SK-N-SH treated with all-trans-retinoic acid at 6 μM for 48 hours (cell line): Measurements from ENCODE around the gene PSMB10.

Source experiments
- ATAC-seq: fragments of 200-7000 bp; cut with Tn5 transposase; 3 replicates; pipeline ENCODE4 v1.9.1; 2020; ENCODE audit warnings: mild to moderate bottlenecking, moderate library complexity
- ARNTL ChIP-seq: fragments of 450-650 bp; formaldehyde crosslinking; IDR thresholded peaks from 2 replicates; pipeline ENCODE4 v1.5.0; 2020; ENCODE audit warnings: low read depth, mild to moderate bottlenecking, moderate library complexity, borderline replicate concordance
- BACH2 ChIP-seq: fragments of 250-450 bp; sonication (Bioruptor Pico); IDR thresholded peaks from 2 replicates; pipeline ENCODE4 v1.9.0; 2021; ENCODE audit warnings: mild to moderate bottlenecking, borderline replicate concordance
- CREB5 ChIP-seq: fragments of 250-450 bp; sonication (Bioruptor Pico); IDR thresholded peaks from 2 replicates; pipeline ENCODE4 v1.5.1; 2020; ENCODE audit warnings: low read depth, mild to moderate bottlenecking, moderate library complexity
- CSDC2 ChIP-seq: fragments of 250-450 bp; sonication (Bioruptor Pico); IDR thresholded peaks from 2 replicates; pipeline ENCODE4 v1.5.0; 2020; ENCODE audit warnings: mild to moderate bottlenecking, moderate library complexity
- CSRNP3 ChIP-seq: fragments of 250-450 bp; sonication (Bioruptor Pico); IDR thresholded peaks from 2 replicates; pipeline ENCODE4 v1.5.1; 2021; ENCODE audit warnings: mild to moderate bottlenecking, moderate library complexity
- ESRRG ChIP-seq: fragments of 250-450 bp; sonication (Bioruptor Pico); IDR thresholded peaks from 2 replicates; pipeline ENCODE4 v1.6.1; 2021; ENCODE audit warnings: mild to moderate bottlenecking
- GLIS3 ChIP-seq: fragments of 250-450 bp; sonication (Bioruptor Pico); IDR thresholded peaks from 2 replicates; pipeline ENCODE4 v1.5.0; 2020; ENCODE audit warnings: mild to moderate bottlenecking, moderate library complexity
- ISL1 ChIP-seq: fragments of 250-450 bp; sonication (Bioruptor Pico); IDR thresholded peaks from 2 replicates; pipeline ENCODE4 v2.1.2; 2022; ENCODE audit warnings: mild to moderate bottlenecking, moderate library complexity
- OSR1 ChIP-seq: fragments of 250-450 bp; sonication (Bioruptor Pico); IDR thresholded peaks from 2 replicates; pipeline ENCODE4 v1.8.0; 2022; ENCODE audit warnings: moderate library complexity, mild to moderate bottlenecking, inconsistent platforms
- POU6F1 ChIP-seq: fragments of 250-450 bp; sonication (Bioruptor Pico); IDR thresholded peaks from 2 replicates; pipeline ENCODE4 v1.8.0; 2021; ENCODE audit warnings: low read depth, mild to moderate bottlenecking, moderate library complexity, borderline replicate concordance
- PPARA ChIP-seq: fragments of 250-450 bp; sonication (Bioruptor Pico); IDR thresholded peaks from 2 replicates; pipeline ENCODE4 v1.5.0; 2020; ENCODE audit warnings: mild to moderate bottlenecking, borderline replicate concordance
- RARB ChIP-seq: fragments of 250-450 bp; sonication (Bioruptor Pico); IDR thresholded peaks from 2 replicates; pipeline ENCODE4 v1.8.0; 2021; ENCODE audit warnings: mild to moderate bottlenecking, moderate library complexity
- SNAI2 ChIP-seq: fragments of 250-450 bp; sonication (Bioruptor Pico); IDR thresholded peaks from 2 replicates; pipeline ENCODE4 v1.5.0; 2020; ENCODE audit warnings: mild to moderate bottlenecking, moderate library complexity
- TCF4 ChIP-seq: fragments of 250-450 bp; sonication (Bioruptor Pico); IDR thresholded peaks from 2 replicates; pipeline ENCODE4 v1.8.0; 2021; ENCODE audit warnings: mild to moderate bottlenecking, moderate library complexity, borderline replicate concordance
- TOX ChIP-seq: fragments of 250-450 bp; sonication (Bioruptor Pico); IDR thresholded peaks from 2 replicates; pipeline ENCODE4 v1.8.0; 2021; ENCODE audit warnings: mild to moderate bottlenecking, moderate library complexity, borderline replicate concordance
- TSHZ2 ChIP-seq: fragments of 250-450 bp; sonication (Bioruptor Pico); IDR thresholded peaks from 2 replicates; pipeline ENCODE4 v1.5.0; 2020; ENCODE audit warnings: mild to moderate bottlenecking, moderate library complexity
- ZC3H10 ChIP-seq: fragments of 250-450 bp; sonication (Bioruptor Pico); IDR thresholded peaks from 2 replicates; pipeline ENCODE4 v1.5.1; 2021; ENCODE audit warnings: mild to moderate bottlenecking, moderate library complexity
- ZFP3 ChIP-seq: fragments of 250-450 bp; sonication (Bioruptor Pico); IDR thresholded peaks from 2 replicates; pipeline ENCODE4 v1.5.0; 2020; ENCODE audit warnings: mild to moderate bottlenecking, moderate library complexity
- ZFP30 ChIP-seq: fragments of 450-650 bp; formaldehyde crosslinking; IDR thresholded peaks from 2 replicates; pipeline ENCODE4 v1.5.0; 2022; ENCODE audit warnings: mild to moderate bottlenecking, moderate library complexity
- ZNF565 ChIP-seq: fragments of 450-650 bp; formaldehyde crosslinking; conservative IDR thresholded peaks from 2 replicates; pipeline ENCODE4 v1.5.0; 2020; ENCODE audit warnings: low read depth, mild to moderate bottlenecking, moderate library complexity
- ZNF70 ChIP-seq: fragments of 450-650 bp; formaldehyde crosslinking; IDR thresholded peaks from 2 replicates; pipeline ENCODE4 v1.5.0; 2020; ENCODE audit warnings: mild to moderate bottlenecking, moderate library complexity
- ZNF8 ChIP-seq: fragments of 450-650 bp; formaldehyde crosslinking; IDR thresholded peaks from 2 replicates; pipeline ENCODE4 v1.5.0; 2020; ENCODE audit warnings: mild to moderate bottlenecking, moderate library complexity

PSMB10 gene

GRCh38 chr16:67942200-67942509 is 5.5 kb upstream of the PSMB10 start:
- peak; percentile 73 for ATAC-seq
- no peak for TF ChIP-seq ZC3H10 (CRISPR knock-in tag)
- TF ChIP-seq POU6F1 (CRISPR knock-in tag) = no peak
- TF ChIP-seq ZNF8 (CRISPR knock-in tag) = no peak
- no peak for TF ChIP-seq ISL1 (CRISPR knock-in tag)
- TF ChIP-seq CREB5 = no peak
- TF ChIP-seq OSR1 (CRISPR knock-in tag) = no peak
- no peak for TF ChIP-seq ZFP30
- TF ChIP-seq ZFP3 = no peak
- TF ChIP-seq ZNF70 = no peak
- TF ChIP-seq ZNF565 (CRISPR knock-in tag) = no peak
- no peak for TF ChIP-seq BACH2
- TF ChIP-seq CSDC2 (CRISPR knock-in tag) = no peak
- TF ChIP-seq GLIS3 = no peak
- TF ChIP-seq TSHZ2 (CRISPR knock-in tag) = no peak
- TF ChIP-seq SNAI2 (CRISPR knock-in tag) = no peak
- TF ChIP-seq, all 23 proteins: peak for 0

- TF ChIP-seq ESRRG (no peak), RARB (CRISPR knock-in tag) (no peak), SNAI2 (CRISPR knock-in tag) (no peak), OSR1 (CRISPR knock-in tag) (no peak), ZNF70 (no peak), TCF4 (no peak), BACH2 (no peak), GLIS3 (no peak), ZNF8 (CRISPR knock-in tag) (no peak), CREB5 (no peak), ZC3H10 (CRISPR knock-in tag) (no peak), TSHZ2 (CRISPR knock-in tag) (no peak), ZFP3 (no peak), CSRNP3 (no peak), ZFP30 (no peak), ISL1 (CRISPR knock-in tag) (no peak), PPARA (CRISPR knock-in tag) (no peak), ARNTL (CRISPR knock-in tag) (no peak), TOX (CRISPR knock-in tag) (no peak)
- peak; percentile 2 for ATAC-seq
These were observed 5.0 kb upstream of the PSMB10 start for GRCh38 chr16:67941469-67942199.
